ENCODE measurements around the gene TCF4.

The TCF4 gene

GRCh38 chr18:55265130-55265675 lies 322.8 kb downstream of the TCF4 start:
- ChIA-PET POLR2A (interaction anchor here (0.7 kb wide), 1 partner anchor 33 kb away, joined by 6 read pairs; no protein-coding TSS in a partner anchor), CTCF (interaction anchor here (1.0 to 1.7 kb wide), 3 partner anchors 12 to 19 kb away, joined by 3 to 5 read pairs (median 5); no protein-coding TSS in a partner anchor)

GRCh38 chr18:55264108-55264507 lies 323.9 kb downstream of the TCF4 start:
- POLR2A ChIA-PET = no interaction called here

More at GRCh38 chr18:55265130-55265675, 322.8 kb downstream of the TCF4 start:
- TF ChIP-seq CTCF (IDR thresholded peaks at IDR 0.05; ENCODE audit: control extremely low read depth, extremely low read depth, low read depth, missing control alignments) = no peak
- DNase-seq (ENCODE audit: extremely low spot score) = no peak

GRCh38 chr18:55262021-55262560 lies 325.9 kb downstream of the TCF4 start:
- CTCF ChIA-PET = interaction anchor here (0.8 to 3.8 kb wide), 4 partner anchors 11 to 27 kb away, joined by 3 to 25 read pairs (median 16); no protein-coding TSS in a partner anchor
- no peak for DNase-seq (ENCODE audit: extremely low spot score)
- no peak for TF ChIP-seq CTCF (IDR thresholded peaks at IDR 0.05; ENCODE audit: control extremely low read depth, extremely low read depth, low read depth, missing control alignments)
- POLR2A ChIA-PET = no interaction called here

More at GRCh38 chr18:55264108-55264507, 323.9 kb downstream of the TCF4 start:
- CTCF ChIA-PET = interaction anchor here (1.0 to 1.7 kb wide), 4 partner anchors 11 to 58 kb away, joined by 3 to 5 read pairs (median 5); no protein-coding TSS in a partner anchor
- TF ChIP-seq CTCF (IDR thresholded peaks at IDR 0.05; ENCODE audit: control extremely low read depth, extremely low read depth, low read depth, missing control alignments) = no peak
- DNase-seq (ENCODE audit: extremely low spot score) = no peak

GRCh38 chr18:55261253-55261652 lies 326.7 kb downstream of the TCF4 start:
- POLR2A ChIA-PET = no interaction called here
- no peak for DNase-seq (ENCODE audit: extremely low spot score)
- CTCF ChIA-PET = interaction anchor here (0.8 to 3.8 kb wide), 4 partner anchors 10 to 26 kb away, joined by 3 to 25 read pairs (median 16); no protein-coding TSS in a partner anchor
- no peak for TF ChIP-seq CTCF (IDR thresholded peaks at IDR 0.05; ENCODE audit: control extremely low read depth, extremely low read depth, low read depth, missing control alignments)

- POLR2A ChIA-PET = no interaction called here
- CTCF ChIA-PET = interaction anchor here (1.0 to 1.7 kb wide), 6 partner anchors 9 to 26 kb away, joined by 3 to 10 read pairs (median 4); no protein-coding TSS in a partner anchor
- DNase-seq (ENCODE audit: extremely low spot score) = no peak
- TF ChIP-seq CTCF (IDR thresholded peaks at IDR 0.05; ENCODE audit: control extremely low read depth, extremely low read depth, low read depth, missing control alignments) = no peak
Measured at GRCh38 chr18:55258088-55258487, 329.9 kb downstream of the TCF4 start.

- ChIA-PET POLR2A (no interaction called here), CTCF (interaction anchor here (0.9 kb wide), 1 partner anchor 18 kb away, joined by 4 read pairs; no protein-coding TSS in a partner anchor)
- DNase-seq (ENCODE audit: extremely low spot score) = no peak
- TF ChIP-seq CTCF (IDR thresholded peaks at IDR 0.05; ENCODE audit: control extremely low read depth, extremely low read depth, low read depth, missing control alignments) = no peak
Measured at GRCh38 chr18:55256929-55257289, 331.1 kb downstream of the TCF4 start.
